Midbrain (tissue), 1 donor: ENCODE data around the gene SPEM2.
"Not testable (repeated sequence)": the region's sequence is repeated elsewhere in the genome, so short reads cannot be mapped to it uniquely, and the experiment has no call there.

Source experiments
- DNase-seq: peaks from one replicate; lab custom pipeline; 2025; lab: John Stamatoyannopoulos, UW

Gene SPEM2

GRCh38 chr17:7471729-7472128 is 46.3 kb downstream of the SPEM2 start:
- no peak for DNase-seq

- not testable (repeated sequence) for DNase-seq
These were observed 49.4 kb downstream of the SPEM2 start for GRCh38 chr17:7474767-7475166.

- no peak for DNase-seq
These were observed 50.5 kb downstream of the SPEM2 start for GRCh38 chr17:7475764-7476422.

GRCh38 chr17:7476494-7476893 is 51.1 kb downstream of the SPEM2 start:
- DNase-seq = no peak

GRCh38 chr17:7476951-7477350 is 51.5 kb downstream of the SPEM2 start:
- DNase-seq = no peak
